Measurements from ENCODE around the gene SPRR5. TPM values are rescaled to one million over a fixed set of nuclear protein-coding genes. Genes with fewer than 3 reads are reported as not detected.

SPRR5 gene
- total and polyA plus RNA-seq, 2 experiments from 2014 or later, result not detected

DNA sequence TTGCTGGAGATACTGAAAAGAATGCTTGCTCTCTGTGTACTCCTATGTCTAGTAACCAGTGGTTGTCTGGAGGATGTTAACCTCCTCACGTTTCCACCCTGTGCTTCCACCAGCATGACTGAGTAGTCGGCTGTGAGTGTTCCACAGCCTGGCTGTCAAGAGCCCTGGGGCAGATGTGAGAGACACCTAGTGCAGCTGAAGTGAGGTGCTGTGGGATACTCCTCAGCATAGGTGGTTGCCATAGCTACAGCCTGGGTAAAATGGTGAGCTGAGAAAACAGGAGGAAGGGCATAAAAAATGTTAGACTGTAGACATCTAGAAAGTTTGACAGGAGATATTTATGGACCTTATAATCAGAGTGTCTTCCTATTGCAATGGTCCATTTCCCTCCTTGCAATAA, 22.8 kb upstream of the SPRR5 start:
- Histone ChIP-seq H3K9me2 (ENCODE audit: insufficient read depth) (no peaks in the 10 kb centered on the region), H3K36me3 (ENCODE audit: insufficient read depth) (peaks cover 7% of the 10 kb centered on the region; the same call in 1 of the 2 replicates), H4K20me1 (replicated peaks; ENCODE audit: insufficient read depth) (no peaks in the 10 kb centered on the region), H3K4me2 (no peak overlapping the region), H3K27ac (ENCODE audit: low read depth) (no peak overlapping the region), H2AFZ (no peak overlapping the region), H3F3A (replicated peaks; ENCODE audit: low read depth) (no peaks in the 10 kb centered on the region), H3K4me3 (no peak overlapping the region), H3K4me1 (ENCODE audit: insufficient read depth) (no peaks in the 10 kb centered on the region), H3K27me3 (ENCODE audit: insufficient read depth) (no peaks in the 10 kb centered on the region), H3K79me2 (replicated peaks; ENCODE audit: insufficient read depth) (no peaks in the 10 kb centered on the region)
- no peaks in the 10 kb centered on the region for H3K4me1 Mint-ChIP-seq
- TF ChIP-seq EZH2 (IDR thresholded peaks at IDR 0.05; ENCODE audit: low read depth, unreplicated experiment) (no peak), POLR2AphosphoS5 (IDR thresholded peaks at IDR 0.05; ENCODE audit: low read depth) (no peak), CREB1 (CRISPR knock-in tag; IDR thresholded peaks at IDR 0.05; ENCODE audit: low read depth) (no peak)
- TF ChIP-seq, protein P1, sequence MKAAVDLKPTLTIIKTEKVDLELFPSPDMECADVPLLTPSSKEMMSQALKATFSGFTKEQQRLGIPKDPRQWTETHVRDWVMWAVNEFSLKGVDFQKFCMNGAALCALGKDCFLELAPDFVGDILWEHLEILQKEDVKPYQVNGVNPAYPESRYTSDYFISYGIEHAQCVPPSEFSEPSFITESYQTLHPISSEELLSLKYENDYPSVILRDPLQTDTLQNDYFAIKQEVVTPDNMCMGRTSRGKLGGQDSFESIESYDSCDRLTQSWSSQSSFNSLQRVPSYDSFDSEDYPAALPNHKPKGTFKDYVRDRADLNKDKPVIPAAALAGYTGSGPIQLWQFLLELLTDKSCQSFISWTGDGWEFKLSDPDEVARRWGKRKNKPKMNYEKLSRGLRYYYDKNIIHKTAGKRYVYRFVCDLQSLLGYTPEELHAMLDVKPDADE (IDR thresholded peaks at IDR 0.05), result no peak
- peak; percentile 30 for DNase-seq (ENCODE audit: low spot score)
- ATAC-seq, result peak; percentile 62
- H3K4me3 Mint-ChIP-seq, result no peak overlapping the region
- H3K27ac Mint-ChIP-seq, result no peak overlapping the region
- no peaks in the 10 kb centered on the region for H3K27me3 Mint-ChIP-seq (ENCODE audit: insufficient read depth, low read depth, poor library complexity)
- H3K9me3 Mint-ChIP-seq, result peaks cover 27% of the 10 kb centered on the region
- H3K36me3 Mint-ChIP-seq (ENCODE audit: low read depth), result peaks cover 17% of the 10 kb centered on the region

DNA sequence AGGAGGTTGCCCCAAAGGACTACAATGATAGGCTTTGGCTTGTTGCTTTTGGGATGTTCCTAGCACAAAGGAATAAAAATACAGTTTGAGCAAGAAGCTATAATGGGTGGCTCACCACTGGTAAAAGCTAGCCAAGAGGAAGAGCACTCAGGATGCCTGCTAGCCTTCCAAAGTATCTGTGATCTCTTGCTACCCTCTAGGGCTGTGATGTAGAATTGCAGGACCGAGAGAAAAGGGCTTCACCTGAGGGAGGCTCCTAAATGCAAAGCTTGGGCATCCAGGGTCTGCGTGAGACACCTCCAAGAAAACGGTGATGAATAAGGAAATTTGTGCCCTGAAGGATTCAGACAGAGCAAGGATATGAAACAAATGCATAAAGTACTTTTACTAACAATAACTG, 20.9 kb upstream of the SPRR5 start:
- H3K4me3 ChIP-seq, result no peak overlapping the region
- no peak overlapping the region for H2AFZ ChIP-seq
- no peaks in the 10 kb centered on the region for H3F3A ChIP-seq (replicated peaks; ENCODE audit: low read depth)
- H4K20me1 ChIP-seq (replicated peaks; ENCODE audit: insufficient read depth), result no peaks in the 10 kb centered on the region
- no peaks in the 10 kb centered on the region for H3K79me2 ChIP-seq (replicated peaks; ENCODE audit: insufficient read depth)
- peaks cover 7% of the 10 kb centered on the region; the same call in 1 of the 2 replicates for H3K36me3 ChIP-seq (ENCODE audit: insufficient read depth)
- H3K4me1 Mint-ChIP-seq, result no peaks in the 10 kb centered on the region
- H3K27me3 ChIP-seq (ENCODE audit: insufficient read depth), result no peaks in the 10 kb centered on the region
- no peaks in the 10 kb centered on the region for H3K9me2 ChIP-seq (ENCODE audit: insufficient read depth)
- H3K27me3 Mint-ChIP-seq (ENCODE audit: insufficient read depth, low read depth, poor library complexity), result no peaks in the 10 kb centered on the region
- no peak overlapping the region for H3K4me2 ChIP-seq
- peak; percentile 78 for ATAC-seq
- H3K4me1 ChIP-seq (ENCODE audit: insufficient read depth), result no peaks in the 10 kb centered on the region
- peak; percentile 65 for DNase-seq (ENCODE audit: low spot score)
- peaks cover 29% of the 10 kb centered on the region for H3K9me3 Mint-ChIP-seq
- H3K27ac ChIP-seq (ENCODE audit: low read depth), result no peak overlapping the region
- TF ChIP-seq, protein P2, sequence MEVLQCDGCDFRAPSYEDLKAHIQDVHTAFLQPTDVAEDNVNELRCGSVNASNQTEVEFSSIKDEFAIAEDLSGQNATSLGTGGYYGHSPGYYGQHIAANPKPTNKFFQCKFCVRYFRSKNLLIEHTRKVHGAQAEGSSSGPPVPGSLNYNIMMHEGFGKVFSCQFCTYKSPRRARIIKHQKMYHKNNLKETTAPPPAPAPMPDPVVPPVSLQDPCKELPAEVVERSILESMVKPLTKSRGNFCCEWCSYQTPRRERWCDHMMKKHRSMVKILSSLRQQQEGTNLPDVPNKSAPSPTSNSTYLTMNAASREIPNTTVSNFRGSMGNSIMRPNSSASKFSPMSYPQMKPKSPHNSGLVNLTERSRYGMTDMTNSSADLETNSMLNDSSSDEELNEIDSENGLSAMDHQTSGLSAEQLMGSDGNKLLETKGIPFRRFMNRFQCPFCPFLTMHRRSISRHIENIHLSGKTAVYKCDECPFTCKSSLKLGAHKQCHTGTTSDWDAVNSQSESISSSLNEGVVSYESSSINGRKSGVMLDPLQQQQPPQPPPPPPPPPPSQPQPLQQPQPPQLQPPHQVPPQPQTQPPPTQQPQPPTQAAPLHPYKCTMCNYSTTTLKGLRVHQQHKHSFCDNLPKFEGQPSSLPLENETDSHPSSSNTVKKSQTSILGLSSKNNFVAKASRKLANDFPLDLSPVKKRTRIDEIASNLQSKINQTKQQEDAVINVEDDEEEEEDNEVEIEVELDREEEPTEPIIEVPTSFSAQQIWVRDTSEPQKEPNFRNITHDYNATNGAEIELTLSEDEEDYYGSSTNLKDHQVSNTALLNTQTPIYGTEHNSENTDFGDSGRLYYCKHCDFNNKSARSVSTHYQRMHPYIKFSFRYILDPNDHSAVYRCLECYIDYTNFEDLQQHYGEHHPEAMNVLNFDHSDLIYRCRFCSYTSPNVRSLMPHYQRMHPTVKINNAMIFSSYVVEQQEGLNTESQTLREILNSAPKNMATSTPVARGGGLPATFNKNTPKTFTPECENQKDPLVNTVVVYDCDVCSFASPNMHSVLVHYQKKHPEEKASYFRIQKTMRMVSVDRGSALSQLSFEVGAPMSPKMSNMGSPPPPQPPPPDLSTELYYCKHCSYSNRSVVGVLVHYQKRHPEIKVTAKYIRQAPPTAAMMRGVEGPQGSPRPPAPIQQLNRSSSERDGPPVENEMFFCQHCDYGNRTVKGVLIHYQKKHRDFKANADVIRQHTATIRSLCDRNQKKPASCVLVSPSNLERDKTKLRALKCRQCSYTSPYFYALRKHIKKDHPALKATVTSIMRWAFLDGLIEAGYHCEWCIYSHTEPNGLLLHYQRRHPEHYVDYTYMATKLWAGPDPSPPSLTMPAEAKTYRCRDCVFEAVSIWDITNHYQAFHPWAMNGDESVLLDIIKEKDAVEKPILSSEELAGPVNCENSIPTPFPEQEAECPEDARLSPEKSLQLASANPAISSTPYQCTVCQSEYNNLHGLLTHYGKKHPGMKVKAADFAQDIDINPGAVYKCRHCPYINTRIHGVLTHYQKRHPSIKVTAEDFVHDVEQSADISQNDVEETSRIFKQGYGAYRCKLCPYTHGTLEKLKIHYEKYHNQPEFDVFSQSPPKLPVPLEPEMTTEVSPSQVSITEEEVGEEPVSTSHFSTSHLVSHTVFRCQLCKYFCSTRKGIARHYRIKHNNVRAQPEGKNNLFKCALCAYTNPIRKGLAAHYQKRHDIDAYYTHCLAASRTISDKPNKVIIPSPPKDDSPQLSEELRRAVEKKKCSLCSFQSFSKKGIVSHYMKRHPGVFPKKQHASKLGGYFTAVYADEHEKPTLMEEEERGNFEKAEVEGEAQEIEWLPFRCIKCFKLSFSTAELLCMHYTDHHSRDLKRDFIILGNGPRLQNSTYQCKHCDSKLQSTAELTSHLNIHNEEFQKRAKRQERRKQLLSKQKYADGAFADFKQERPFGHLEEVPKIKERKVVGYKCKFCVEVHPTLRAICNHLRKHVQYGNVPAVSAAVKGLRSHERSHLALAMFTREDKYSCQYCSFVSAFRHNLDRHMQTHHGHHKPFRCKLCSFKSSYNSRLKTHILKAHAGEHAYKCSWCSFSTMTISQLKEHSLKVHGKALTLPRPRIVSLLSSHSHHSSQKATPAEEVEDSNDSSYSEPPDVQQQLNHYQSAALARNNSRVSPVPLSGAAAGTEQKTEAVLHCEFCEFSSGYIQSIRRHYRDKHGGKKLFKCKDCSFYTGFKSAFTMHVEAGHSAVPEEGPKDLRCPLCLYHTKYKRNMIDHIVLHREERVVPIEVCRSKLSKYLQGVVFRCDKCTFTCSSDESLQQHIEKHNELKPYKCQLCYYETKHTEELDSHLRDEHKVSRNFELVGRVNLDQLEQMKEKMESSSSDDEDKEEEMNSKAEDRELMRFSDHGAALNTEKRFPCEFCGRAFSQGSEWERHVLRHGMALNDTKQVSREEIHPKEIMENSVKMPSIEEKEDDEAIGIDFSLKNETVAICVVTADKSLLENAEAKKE (CRISPR knock-in tag; IDR thresholded peaks at IDR 0.05), result no peak
- TF ChIP-seq, protein P3, sequence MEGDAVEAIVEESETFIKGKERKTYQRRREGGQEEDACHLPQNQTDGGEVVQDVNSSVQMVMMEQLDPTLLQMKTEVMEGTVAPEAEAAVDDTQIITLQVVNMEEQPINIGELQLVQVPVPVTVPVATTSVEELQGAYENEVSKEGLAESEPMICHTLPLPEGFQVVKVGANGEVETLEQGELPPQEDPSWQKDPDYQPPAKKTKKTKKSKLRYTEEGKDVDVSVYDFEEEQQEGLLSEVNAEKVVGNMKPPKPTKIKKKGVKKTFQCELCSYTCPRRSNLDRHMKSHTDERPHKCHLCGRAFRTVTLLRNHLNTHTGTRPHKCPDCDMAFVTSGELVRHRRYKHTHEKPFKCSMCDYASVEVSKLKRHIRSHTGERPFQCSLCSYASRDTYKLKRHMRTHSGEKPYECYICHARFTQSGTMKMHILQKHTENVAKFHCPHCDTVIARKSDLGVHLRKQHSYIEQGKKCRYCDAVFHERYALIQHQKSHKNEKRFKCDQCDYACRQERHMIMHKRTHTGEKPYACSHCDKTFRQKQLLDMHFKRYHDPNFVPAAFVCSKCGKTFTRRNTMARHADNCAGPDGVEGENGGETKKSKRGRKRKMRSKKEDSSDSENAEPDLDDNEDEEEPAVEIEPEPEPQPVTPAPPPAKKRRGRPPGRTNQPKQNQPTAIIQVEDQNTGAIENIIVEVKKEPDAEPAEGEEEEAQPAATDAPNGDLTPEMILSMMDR (conservative IDR thresholded peaks at IDR 0.05; ENCODE audit: low read depth in 2 of 2), result peak; percentile 61 to 78
- H3K36me3 Mint-ChIP-seq (ENCODE audit: low read depth), result peaks cover 17% of the 10 kb centered on the region
- no peak overlapping the region for H3K27ac Mint-ChIP-seq
- H3K4me3 Mint-ChIP-seq, result no peak overlapping the region

Measured in GM23338 (cell line).